GM19240 (cell line): ENCODE results near the gene EPHA2.
"Not testable (repeated sequence)": the region's sequence is repeated elsewhere in the genome, so short reads cannot be mapped to it uniquely, and the experiment has no call there.

ENCODE experiments used
- DNase-seq: peaks from one replicate; pipeline ENCODE4 v3.0.0; 2011; ENCODE audit warnings: low spot score; ENCODE audit not compliant: insufficient read length

Gene EPHA2

GRCh38 chr1:16119926-16120325 lies 35.9 kb downstream of the EPHA2 start:
- DNase-seq = no peak

DNA sequence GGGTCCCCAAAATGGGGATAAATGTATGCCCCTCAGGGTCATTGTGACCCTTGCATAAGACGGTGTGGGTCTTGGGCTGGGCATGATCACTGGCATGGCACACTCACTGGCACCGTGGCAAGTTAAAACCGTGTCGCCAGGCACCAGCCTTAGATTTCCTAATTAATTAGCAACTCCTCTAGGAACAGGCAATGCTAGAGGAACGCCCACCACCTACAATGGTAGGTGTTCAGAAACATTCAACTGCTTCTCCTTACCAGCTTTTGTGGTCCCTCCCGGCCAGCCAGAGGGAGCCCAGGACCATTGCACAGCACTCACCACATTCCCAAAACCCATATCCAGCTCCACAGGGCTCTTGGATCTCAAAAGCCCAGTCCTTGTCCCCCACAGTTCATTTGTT lies 36.4 kb downstream of the EPHA2 start:
- no peak for DNase-seq

DNA sequence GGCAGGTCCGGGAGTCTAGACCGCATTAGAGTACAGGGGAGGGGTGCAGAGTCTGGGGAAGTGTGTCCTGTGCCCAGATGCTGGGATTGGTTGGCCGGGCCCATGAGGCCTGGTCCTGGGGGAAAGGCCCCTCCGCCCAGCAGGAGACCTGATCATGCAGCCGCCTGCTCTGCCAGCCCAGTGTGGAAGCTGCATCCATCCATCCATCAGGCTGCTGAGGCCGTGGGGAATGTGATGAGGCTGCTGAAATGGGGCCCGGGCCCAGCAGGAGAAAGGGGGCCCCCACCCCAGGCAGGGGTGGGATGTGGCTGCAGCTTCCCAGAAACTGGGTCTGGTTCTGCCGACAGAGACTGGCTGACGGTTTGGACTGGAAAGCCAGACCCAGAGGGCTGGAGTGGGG lies 37.2 kb downstream of the EPHA2 start:
- no peak for DNase-seq

- no peak for DNase-seq
Observed at GRCh38 chr1:16117936-16118335, 37.9 kb downstream of the EPHA2 start.

DNA sequence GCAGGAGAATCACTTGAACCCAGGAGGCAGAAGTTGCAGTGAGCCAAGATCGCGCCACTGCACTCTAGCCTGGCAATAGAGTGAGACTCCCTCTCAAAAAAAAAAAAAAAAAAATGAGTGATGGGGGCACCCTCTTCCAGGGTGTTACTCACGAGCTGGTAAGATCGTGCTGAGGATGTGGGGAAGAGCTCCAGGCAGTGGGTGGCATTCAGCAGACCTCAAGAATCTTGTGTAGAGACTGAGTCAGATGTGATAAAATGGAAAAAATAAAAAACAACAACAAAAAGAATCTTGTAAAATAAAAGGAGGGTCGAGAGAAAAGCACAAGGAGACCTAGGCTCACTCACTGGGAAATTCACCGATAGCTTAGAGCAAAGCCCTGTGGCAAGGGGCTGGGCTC lies 38.5 kb downstream of the EPHA2 start:
- no peak for DNase-seq

DNA sequence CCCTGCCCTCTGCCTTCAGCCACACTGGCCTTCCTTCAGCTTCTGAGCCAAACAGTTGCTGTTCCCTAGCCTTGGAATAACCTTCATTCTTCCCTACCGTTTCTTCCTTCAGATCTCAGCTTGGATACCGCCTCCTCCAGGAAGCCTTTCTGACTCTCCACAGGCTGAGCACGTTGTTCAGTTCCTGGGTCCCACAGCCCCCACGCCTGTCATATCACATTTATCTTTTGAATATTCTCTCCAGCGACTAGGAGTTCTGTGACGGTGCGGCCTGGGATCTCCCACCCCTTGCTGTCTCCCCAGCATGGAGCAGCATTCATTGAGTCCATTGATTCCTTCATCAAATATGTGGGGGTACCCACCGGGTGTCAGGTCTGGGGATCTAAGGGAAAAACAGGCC lies 39.2 kb downstream of the EPHA2 start:
- no peak for DNase-seq

GRCh38 chr1:16116002-16116401 lies 39.9 kb downstream of the EPHA2 start:
- no peak for DNase-seq

GRCh38 chr1:16115468-16115983 lies 40.3 kb downstream of the EPHA2 start:
- no peak for DNase-seq

GRCh38 chr1:16114527-16115467 lies 41.1 kb downstream of the EPHA2 start:
- no peak for DNase-seq

- no peak for DNase-seq
Observed at GRCh38 chr1:16112596-16113555, 43.0 kb downstream of the EPHA2 start.

DNA sequence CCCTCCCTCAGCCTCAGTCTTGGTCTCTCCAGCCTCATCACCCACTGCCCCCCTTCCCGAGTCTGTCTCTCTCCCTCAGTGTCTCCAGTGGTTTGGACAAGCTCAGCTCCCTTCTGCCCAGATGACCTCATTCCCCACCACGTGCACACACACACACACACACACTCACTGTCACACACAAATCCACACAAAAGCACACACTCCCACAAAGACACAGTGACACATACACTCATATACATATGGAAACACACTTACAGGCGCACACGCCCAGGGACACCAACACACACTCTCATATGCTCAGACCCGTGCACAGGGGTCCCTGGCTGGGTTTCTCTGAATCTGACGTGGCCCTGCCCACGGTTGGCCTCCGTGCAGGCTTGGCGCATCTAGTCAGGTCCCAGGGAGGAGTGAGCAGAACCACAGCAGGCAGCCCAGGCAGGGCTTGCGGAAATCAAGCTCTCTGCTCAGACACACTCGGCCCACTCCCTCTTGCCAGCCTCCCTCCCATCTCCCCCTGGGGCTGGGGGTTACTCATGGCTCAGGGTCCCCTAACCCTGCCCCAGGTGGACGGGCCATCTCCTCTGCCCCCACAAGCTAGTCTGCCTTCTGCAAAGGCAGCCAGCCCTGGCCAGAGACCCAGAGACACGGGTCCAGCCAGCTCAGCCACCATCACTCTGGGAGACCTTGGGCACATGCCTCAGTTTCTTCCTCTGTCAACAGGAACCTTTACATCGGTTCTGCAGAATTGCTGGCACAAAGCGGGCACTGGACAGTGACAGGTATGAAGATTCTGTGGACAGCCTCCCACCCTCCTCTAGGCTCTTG lies 43.9 kb downstream of the EPHA2 start:
- DNase-seq = no peak

GRCh38 chr1:16110884-16111283 lies 45.0 kb downstream of the EPHA2 start:
- DNase-seq = no peak

GRCh38 chr1:16110456-16110855 lies 45.4 kb downstream of the EPHA2 start:
- DNase-seq = no peak

GRCh38 chr1:16109571-16109970 lies 46.3 kb downstream of the EPHA2 start:
- no peak for DNase-seq

DNA sequence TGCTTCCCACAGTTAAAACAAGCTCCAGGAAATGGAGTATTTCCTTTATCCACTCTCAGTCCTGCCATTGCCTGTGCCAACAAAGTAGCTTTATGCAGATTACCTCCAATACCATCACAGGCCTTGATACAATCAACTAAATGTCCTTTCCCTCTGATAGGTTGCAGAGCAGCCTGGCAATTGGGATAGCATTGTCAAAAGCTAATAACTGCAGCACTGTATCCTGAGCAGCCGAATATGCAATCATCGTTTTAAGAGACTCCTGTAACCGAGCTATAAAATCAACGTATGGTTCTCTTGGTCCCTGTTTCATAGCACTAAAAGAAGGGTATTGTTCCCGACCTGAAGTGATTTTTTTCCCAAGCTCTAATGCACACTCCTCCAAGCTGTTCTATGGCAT lies 48.8 kb downstream of the EPHA2 start:
- DNase-seq = not testable (repeated sequence)

GRCh38 chr1:16101623-16102022 lies 54.2 kb downstream of the EPHA2 start:
- no peak for DNase-seq

DNA sequence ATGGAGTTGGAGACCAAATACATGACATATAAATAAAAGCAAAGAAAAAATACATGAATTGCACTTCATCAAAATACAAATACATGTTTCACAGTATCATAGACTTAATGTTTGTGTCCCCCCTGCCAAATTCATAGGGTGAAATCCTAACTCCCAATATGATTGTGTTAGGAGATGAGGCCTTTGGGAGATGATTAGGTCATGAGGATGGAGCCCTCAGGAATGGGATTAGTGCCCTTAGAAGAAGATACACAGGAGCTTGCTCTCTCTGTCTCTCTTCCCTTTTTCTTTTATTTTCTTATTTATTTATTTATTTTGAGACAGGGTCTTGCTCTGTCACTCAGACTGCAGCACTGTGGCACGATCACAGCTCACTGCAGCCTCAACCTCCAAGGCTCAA lies 56.5 kb downstream of the EPHA2 start:
- no peak for DNase-seq

DNA sequence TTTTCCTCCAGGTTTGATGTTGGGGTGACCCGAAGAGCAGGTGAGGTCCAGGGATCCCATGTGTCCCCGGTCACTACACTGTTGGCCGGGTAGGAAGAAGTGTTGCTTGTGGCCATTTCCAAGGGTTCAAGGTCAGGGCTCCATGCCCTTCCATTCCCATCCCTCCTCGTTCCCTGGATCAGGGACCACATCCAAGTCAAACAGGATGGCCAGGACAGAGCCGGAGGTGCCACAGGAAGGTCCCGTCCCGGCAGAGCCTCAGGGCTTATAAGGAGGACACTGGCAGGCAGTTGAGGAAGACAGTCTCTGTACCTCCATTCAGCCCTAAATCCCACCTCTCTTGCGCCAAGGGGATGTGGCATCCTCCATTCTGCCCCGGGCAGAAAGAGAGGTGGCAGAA lies 60.4 kb downstream of the EPHA2 start:
- no peak for DNase-seq

GRCh38 chr1:16094453-16095158 lies 61.3 kb downstream of the EPHA2 start:
- DNase-seq = no peak

GRCh38 chr1:16093611-16094010 lies 62.3 kb downstream of the EPHA2 start:
- DNase-seq = no peak
